Stimulated activated CD8-positive, alpha-beta memory T cell treated with anti-CD3 and anti-CD28 coated beads, Interleukin-4, amount 100 ng/mL, for 4 hours (primary cell): ENCODE results near the gene MBD6.

Source experiments
- DNase-seq, 2 donors: peaks; one replicate each; pipeline ENCODE4 v3.0.0-alpha.2; 2020; ENCODE audit warnings: low read depth in 2 of 2, low spot score in 1 of 2

The MBD6 gene, protein sequence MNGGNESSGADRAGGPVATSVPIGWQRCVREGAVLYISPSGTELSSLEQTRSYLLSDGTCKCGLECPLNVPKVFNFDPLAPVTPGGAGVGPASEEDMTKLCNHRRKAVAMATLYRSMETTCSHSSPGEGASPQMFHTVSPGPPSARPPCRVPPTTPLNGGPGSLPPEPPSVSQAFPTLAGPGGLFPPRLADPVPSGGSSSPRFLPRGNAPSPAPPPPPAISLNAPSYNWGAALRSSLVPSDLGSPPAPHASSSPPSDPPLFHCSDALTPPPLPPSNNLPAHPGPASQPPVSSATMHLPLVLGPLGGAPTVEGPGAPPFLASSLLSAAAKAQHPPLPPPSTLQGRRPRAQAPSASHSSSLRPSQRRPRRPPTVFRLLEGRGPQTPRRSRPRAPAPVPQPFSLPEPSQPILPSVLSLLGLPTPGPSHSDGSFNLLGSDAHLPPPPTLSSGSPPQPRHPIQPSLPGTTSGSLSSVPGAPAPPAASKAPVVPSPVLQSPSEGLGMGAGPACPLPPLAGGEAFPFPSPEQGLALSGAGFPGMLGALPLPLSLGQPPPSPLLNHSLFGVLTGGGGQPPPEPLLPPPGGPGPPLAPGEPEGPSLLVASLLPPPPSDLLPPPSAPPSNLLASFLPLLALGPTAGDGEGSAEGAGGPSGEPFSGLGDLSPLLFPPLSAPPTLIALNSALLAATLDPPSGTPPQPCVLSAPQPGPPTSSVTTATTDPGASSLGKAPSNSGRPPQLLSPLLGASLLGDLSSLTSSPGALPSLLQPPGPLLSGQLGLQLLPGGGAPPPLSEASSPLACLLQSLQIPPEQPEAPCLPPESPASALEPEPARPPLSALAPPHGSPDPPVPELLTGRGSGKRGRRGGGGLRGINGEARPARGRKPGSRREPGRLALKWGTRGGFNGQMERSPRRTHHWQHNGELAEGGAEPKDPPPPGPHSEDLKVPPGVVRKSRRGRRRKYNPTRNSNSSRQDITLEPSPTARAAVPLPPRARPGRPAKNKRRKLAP

DNA sequence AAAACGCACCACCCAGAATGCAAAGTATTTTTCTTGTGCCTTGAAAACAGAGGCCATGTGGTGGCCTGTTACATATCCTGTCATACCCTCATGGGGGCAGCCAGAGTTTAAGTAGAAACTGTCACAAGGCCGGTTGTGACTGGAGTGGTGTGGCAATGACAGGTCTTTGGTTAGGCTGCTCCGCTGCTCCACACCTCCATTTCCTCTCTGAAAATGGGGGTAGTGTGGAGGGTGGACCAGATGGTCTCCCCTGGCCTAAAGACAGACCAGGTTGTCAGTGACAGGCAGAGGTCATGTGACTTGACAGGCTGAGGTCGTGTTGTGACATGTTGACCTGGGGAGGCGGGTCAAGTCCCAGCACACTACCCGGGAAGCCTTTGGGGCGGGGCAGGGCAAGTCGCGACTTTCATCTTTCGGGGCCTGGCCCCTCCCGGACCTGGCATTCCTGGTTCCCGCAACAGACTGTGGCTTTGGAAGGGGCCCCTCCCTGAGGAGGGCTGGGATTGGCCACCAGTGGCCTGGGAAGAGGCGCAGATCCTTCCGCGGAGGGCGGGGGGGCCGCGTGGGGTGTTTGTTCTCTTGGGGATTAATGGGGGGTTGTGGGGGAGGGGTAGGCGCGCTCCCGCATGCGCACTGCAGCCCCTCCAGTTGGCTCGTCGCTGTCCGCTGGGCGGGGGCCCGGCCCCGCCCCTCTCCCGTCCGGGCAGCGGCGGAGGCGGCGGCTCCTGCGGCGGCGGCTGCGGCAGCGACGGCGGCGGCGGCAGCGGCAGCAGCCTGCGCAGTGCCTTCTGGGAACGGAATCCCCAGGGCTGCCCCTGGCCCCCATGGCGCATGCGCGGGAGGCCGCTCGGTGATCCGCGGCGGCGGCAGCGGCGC lies at the start of gene MBD6:
Gene MBD6, plus strand, starts transcription at position 814 of the 876 bp plus-strand sequence. CDS start 1,480 bp downstream, outside the sequence.
- peak; percentile 66 to 79 for DNase-seq

- DNase-seq: no peak
Observed at GRCh38 chr12:57473392-57473791, 49.2 kb upstream of the MBD6 start.

- no peak for DNase-seq
Observed at GRCh38 chr12:57473886-57474285, 48.7 kb upstream of the MBD6 start.

GRCh38 chr12:57474430-57474829 lies 48.2 kb upstream of the MBD6 start:
- no peak for DNase-seq

DNA sequence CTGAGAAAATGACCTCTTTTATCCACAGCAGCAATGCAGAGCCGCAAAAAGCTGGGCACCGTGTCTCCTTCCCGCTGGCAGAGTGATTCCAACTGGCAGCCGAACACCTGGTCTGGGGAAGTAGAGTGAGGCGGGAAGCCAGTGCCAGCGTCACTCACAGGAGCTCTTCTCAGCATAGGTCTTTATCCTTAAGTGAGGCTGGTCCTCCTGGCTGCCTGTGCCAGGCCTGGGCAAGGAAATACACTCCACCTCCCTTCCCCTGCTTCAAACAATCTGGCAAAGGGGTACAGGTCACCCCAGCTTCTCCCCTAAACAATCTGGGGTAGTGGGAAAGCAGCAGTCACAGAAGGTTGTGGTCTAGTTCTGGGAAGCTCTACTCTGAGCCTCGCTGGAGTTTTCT lies 47.8 kb upstream of the MBD6 start:
- DNase-seq: no peak

DNA sequence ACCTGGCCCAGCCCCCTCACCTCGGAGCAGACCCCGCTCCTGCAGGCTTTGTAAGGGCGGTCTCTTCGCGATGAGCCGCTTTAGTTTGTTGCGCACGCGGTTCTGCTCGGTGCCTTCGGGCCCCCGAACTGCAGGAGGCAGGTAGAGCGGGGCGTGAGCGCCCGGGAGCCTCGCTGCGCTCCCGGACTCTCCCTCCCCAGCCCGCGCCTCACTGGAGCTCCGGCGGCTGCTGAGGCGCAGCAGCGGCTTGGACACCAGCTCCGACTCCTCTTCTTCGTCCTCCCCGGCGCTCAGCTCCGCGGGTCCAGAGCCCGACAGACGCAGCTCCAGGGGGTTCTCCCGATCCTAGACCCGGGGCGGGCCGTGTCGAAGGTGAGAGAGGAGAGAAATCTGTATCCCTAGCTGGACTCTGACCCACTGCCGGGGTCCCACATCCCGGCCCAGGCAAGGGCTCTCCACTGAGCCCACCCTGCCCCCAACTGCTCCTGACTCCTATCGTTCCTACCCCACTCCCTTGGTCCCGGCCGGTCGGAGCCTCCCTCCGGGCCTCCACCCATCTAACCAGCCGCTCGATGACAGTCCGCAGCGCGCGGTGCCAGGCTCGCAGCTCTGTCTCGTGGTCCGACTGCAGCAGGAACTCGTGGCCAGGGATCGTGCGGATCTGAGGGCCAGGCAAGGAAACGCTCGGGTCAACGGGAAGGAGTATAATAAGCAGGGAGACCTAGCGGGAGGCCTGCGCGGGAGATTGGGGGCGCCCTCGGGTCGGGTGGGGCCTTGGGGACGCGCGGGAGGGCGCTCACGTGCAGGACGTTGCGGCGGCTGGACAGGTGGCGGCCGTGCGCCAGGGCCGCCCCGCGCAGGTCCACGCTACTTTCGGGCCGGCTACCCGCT lies 47.1 kb upstream of the MBD6 start:
- DNase-seq: no peak

GRCh38 chr12:57476162-57476992 lies 46.2 kb upstream of the MBD6 start:
- peak in 1 of 2 donors; percentile 54 for DNase-seq

DNA sequence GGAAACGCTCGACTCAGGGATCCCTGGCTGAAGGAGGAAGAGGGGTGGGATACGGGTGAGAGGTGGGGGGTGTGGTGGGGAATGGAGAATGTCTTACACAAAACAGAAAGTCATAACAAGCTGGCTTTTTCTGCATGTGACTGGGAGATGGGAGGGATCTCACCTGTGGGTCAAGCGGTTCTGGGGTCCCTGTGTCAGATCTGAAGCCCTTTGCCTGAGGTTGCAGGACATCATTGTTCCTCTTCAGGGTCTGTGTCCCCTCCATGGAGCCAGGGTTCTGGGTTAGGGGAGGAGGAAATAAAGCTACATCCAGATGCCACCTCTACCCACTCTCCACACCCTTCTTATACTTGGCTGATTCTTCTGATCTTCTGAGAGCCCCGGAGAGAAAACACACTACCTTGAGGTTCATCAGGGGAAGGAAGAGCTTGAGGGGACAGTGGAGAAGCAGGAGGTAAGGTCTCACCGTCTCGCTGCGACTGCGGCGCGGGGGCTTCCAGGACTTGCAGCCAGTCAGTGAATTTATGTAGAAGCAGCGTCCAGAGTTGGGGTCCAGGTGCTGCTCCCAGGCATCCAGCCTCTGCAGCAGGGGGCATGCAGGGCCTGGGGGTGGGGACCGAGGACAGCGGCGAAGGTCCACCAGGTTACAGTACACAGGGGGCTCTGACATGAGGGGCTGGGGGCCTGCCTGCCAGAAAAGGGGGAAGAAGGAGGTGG lies 45.5 kb upstream of the MBD6 start:
- no peak for DNase-seq

- DNase-seq: no peak
Observed at GRCh38 chr12:57477710-57478681, 44.6 kb upstream of the MBD6 start.

DNA sequence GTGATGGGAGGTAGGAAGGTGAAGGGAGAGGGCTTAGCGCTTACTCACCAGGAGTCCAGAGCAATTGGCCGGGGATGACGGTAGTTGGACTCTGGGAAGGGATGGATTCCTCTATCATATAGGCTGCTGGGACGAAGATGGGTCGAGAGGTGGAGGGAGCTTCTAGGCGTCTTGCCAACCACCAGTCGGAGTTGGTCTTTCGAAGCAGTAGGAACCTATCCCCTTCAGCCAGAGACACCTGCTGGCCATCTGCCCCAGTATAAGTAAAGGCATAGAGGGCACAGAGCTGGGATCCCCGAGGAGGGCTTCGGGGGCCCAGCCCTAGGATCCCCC lies 43.6 kb upstream of the MBD6 start:
- no peak for DNase-seq

GRCh38 chr12:57479376-57480115 lies 43.1 kb upstream of the MBD6 start, which contains the start of gene ARHGAP9:
Gene ARHGAP9, minus strand, starts transcription at chr12:57479866. Its CDS starts 460 bp downstream, at chr12:57479406.
- no peak for DNase-seq

DNA sequence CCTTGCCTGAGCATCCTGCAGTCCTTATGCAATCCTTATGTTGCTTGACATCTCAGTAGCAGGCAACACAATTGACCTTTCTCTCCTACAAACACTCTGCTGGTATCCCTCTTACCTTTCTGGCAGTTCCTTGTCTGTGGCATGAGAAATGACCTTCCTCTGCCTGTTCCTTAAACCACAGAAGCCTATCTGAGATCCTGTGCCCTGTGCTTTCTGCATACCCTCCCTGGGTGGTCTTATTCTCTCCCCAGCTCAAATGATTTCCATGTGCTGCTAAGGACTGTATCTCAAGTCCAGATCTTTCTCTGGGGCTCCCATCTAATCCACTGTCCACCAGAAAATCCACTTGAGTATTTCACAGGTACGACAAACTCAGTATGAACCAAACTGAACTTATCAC lies 41.0 kb upstream of the MBD6 start:
- no peak for DNase-seq

GRCh38 chr12:57483466-57483865 lies 39.2 kb upstream of the MBD6 start:
- no peak for DNase-seq

- no peak for DNase-seq
Observed at GRCh38 chr12:57485695-57486094, 36.9 kb upstream of the MBD6 start.

DNA sequence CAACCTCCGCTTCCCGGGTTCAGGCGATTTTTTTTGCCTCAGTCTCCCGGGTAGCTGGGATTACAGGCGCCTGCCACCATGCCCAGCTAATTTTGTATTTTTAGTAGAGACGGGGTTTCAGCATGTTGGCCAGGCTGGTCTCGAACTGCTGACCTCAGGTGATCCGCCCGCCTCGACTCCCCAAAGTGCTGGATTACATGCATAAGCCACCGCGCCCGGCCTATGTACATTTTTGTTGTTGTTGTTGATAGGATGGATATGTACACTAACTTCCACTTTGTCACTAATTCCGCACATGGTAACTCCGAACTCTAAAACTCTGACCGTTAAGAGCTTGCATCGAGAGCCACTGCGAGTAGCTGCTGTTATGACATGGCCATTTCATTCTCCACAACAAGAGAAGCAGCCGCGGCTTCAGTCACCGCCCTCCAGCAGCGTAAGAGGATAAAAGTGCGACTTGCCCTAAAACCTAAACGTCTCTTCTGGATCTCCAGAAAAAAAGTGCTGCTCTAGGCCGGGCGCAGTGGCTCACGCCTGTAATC lies 35.5 kb upstream of the MBD6 start:
- no peak for DNase-seq
